SK-N-SH (cell line): ENCODE measurements around the gene ZCCHC14.

Experiments
- CTCF ChIP-seq: fragments of 200-600 bp; sonication (generic); IDR thresholded peaks from 2 replicates; pipeline ENCODE4 v1.6.1; 2017; ENCODE audit warnings: antibody characterized with exemption, mild to moderate bottlenecking, moderate library complexity
- MAX ChIP-seq: IDR thresholded peaks from 2 replicates; pipeline ENCODE4 v1.4.0; 2012; ENCODE audit warnings: low read depth
- POLR2AphosphoS5 ChIP-seq: IDR thresholded peaks from 2 replicates; pipeline ENCODE4 v1.6.1; 2012; ENCODE audit warnings: low read depth, low read length
- RAD21 ChIP-seq: IDR thresholded peaks from 2 replicates; pipeline ENCODE4 v1.6.1; 2012; ENCODE audit warnings: mild to moderate bottlenecking, low read length
- REST ChIP-seq: IDR thresholded peaks from 2 replicates; pipeline ENCODE4 v1.6.1; 2012; ENCODE audit warnings: mild to moderate bottlenecking, low read depth, low read length, moderate library complexity
- SMC3 ChIP-seq: IDR thresholded peaks from 2 replicates; pipeline ENCODE4 v1.6.1; 2012; ENCODE audit warnings: low read depth, low read length, improper control_type of control experiment
- TAF1 ChIP-seq: IDR thresholded peaks from 2 replicates; pipeline ENCODE4 v1.6.1; 2012; ENCODE audit warnings: low read depth, mild to moderate bottlenecking, low read length, moderate library complexity, borderline replicate concordance
- TF ChIP-seq, protein P1 (sequence below): IDR thresholded peaks from 2 replicates; pipeline ENCODE4 v1.4.0; 2012; ENCODE audit warnings: low read depth, borderline replicate concordance

- TF ChIP-seq RAD21 (no peak), CTCF (no peak), REST (no peak), POLR2AphosphoS5 (no peak), MAX (no peak), TAF1 (no peak), SMC3 (no peak)
- TF ChIP-seq, protein P1, sequence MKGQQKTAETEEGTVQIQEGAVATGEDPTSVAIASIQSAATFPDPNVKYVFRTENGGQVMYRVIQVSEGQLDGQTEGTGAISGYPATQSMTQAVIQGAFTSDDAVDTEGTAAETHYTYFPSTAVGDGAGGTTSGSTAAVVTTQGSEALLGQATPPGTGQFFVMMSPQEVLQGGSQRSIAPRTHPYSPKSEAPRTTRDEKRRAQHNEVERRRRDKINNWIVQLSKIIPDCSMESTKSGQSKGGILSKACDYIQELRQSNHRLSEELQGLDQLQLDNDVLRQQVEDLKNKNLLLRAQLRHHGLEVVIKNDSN, result no peak
Observed at GRCh38 chr16:87499189-87499486, 6.3 kb upstream of the ZCCHC14 start.
